GM19240 (cell line): ENCODE measurements around the gene TLE5.
"Not testable (repeated sequence)": the region's sequence is repeated elsewhere in the genome, so short reads cannot be mapped to it uniquely, and the experiment has no call there.

Source experiments
- DNase-seq: peaks from one replicate; pipeline ENCODE4 v3.0.0; 2011; ENCODE audit warnings: low spot score; ENCODE audit not compliant: insufficient read length

TLE5 gene

DNA sequence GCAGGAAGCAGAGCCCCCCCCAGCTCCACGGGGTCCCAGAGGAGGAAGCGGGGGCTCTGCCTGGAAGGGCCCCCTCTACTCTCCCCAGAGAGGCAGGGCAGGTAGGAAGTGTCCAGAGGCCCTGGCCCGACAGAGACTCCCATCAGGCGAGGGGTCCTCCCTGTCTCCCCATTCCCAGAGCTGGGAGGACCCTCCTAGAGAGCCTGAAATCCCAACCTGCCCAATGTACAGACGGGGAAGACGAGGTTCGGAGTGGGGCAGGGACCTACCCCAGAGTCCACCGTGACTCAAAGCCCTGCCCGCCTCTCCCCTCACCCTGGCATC, 34.4 kb downstream of the TLE5 start:
- DNase-seq = no peak

DNA sequence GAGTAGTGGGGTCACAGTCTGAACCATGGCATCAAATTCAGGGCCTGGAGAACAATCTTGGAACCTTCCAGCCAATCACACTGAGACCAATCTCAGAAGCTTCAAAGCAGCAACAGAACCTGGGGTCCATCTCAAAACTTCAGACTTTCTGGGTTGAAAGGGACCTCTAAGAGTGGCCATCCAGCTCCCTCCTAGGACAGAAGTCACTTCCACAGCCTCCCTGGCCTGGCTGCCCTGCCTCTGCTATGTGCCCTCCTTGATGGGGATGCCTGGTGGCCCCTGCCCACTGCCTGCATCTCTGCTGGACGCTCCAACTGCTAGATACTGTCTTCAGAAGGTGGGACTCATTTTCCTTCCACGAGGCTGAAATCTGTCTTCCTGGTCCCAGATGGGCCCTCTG, 35.0 kb downstream of the TLE5 start:
- no peak for DNase-seq

DNA sequence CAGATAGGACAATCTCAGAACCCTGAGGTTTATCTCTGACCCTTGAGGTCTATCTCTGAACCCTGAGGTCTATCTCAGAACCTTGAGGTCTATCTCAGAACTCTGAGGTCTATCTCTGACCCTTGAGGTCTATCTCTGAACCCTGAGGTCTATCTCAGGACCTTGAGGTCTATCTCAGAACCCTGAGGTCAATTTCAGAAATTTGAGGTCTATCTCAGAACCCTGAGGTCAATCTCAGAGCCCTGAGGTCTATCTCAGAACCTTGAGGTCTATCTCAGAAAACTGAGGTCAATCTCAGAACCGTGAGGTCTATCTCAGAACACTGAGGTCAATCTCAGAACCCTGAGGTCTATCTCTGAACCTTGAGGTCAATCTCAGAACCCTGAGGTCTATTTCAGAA, 35.5 kb downstream of the TLE5 start:
- DNase-seq = no peak

DNA sequence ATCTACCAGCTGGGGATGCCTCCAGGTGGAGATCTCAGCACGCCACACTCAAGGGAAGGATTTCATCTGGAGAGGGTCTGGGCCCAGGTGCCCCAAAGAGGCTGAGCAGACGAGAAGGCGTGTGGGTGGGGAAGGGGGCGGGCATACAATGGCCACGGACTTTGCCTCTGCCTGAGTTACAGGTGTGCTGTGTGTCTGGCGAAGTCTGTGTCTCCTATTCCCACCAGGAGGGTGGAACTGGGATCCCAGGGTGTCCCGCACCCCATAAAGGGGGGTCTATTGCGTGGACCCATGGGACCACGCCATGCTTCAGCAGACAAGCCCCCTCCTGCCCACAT, 36.8 kb downstream of the TLE5 start:
- DNase-seq = no peak

DNA sequence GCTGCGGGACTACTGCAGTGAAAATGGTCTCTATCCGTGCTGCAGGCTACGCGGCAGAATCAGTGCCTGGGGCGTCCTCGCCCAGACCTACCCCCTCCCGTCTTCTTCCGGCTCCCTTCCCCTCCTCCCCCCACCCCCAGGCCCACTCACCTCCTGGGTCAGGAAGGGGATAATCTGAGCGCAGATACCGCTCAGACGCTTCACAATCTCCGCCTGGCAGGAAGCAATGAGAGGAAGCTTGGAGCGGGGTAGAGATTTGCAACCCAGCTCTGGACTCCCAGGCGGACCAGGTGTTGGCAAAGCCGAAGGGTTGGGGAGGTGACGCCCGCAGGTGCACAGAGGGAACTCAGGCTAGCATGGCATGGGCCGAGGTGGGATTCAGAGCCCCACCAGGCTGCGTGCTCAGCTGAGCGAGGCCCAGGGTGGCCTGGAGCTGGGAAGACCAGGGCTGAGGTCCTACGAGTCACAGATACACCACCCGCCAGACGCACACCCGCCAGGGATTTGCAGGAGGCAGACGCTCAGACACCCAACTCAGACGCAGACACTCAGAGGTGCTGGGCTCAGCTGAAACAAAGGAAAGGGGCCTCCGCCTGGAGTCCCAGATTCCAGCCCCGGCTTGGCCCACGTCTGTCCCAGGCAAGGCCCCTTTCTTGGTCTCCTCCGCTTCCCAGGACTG, 37.3 kb downstream of the TLE5 start:
- DNase-seq = no peak

DNA sequence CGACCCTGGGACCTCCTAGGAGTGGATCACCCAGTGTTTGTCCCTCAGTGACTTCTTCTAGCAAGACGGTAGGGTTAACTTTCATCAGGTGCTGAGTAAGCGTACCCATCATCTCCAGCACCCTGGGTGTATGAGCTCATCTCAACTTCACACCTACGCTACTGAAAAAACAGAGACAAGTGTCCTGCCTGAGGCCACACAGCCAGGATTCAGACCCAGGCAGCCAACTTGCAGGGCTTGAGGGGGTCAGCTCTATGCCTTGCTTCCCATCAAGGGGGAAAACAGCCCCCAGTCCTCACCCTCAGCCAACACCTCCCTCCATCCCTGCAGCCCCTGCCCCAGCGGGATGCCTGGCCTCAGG, 37.8 kb downstream of the TLE5 start:
- DNase-seq = no peak

DNA sequence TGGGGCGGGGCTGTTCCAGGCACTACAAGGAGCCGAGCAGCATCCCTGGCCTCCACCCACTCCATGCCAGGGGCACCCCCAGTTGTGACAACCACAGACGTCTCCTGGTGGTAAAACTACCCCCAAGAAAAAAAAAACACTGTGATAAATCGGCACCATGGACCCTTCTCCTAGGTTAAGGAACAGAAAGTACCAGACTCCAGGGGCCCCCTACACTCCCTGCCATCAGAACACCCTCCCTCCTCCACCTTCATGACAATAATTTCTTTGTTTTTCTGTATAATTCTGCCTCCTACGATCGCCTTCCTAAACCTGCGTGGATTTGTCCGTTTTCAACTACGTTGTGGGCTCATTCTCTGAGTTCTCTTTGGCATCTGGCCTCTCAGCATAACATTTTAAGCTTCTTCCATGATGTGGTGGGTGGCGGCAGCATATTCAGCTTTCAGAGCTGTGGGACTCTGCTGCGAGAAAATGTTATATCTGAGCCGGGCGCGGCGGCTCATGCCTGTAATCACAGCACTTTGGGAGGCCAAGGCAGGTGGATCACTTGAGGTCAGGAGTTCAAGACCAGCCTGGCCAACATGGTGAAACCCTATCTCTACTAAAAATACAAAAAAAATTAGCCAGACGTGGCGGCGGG, 41.9 kb downstream of the TLE5 start:
- DNase-seq = no peak

DNA sequence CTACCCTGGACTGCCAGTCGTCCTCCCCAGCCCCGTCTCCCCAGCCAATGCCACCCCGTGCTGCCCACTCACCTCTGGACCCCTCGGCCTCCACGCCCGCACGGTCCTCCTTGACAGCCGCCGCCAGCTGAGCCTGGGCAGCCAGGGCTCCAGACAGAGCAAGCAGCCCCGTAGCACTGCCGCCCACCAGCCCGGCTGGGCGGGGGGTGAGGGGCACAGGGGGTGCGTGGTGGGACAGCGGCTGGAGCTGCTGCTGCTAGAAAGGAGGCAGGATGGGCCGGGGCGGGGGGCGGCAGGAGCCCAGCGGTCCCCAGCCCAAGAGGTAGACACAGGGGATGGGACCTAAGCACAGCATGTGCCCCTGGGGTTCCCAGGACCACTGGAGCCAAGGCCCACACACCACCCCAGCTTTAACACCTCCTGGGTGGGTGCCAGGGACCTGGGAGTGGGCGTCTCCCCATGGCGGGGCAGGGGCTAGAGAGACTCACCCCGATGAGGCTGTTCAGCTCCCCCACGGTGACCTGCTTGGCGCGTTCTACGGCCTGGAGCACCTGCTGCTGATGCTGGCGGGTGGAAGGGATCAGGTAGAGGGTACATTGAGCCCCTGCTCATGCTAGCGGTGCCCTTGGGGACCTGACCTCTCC, 43.0 kb downstream of the TLE5 start:
- DNase-seq = no peak

DNA sequence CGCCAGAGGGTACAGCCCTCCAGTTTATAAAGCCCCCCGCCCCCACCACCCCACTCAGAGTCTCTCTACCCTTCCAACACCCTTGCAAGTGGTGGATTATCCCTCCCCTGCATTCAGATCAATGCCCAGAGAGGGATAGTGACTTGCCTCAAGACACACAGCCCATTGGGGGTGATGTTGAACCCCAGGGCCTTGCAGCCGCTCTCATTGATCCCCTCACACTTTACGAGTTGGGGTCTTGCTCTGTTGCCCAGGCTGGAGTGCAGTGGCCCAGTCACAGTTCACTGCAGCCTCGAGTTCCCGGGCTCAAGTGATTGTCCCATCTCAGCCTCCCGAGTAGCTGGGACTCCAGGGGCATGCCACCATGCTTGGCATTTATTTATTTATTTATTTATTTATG, 44.4 kb downstream of the TLE5 start:
- no peak for DNase-seq

DNA sequence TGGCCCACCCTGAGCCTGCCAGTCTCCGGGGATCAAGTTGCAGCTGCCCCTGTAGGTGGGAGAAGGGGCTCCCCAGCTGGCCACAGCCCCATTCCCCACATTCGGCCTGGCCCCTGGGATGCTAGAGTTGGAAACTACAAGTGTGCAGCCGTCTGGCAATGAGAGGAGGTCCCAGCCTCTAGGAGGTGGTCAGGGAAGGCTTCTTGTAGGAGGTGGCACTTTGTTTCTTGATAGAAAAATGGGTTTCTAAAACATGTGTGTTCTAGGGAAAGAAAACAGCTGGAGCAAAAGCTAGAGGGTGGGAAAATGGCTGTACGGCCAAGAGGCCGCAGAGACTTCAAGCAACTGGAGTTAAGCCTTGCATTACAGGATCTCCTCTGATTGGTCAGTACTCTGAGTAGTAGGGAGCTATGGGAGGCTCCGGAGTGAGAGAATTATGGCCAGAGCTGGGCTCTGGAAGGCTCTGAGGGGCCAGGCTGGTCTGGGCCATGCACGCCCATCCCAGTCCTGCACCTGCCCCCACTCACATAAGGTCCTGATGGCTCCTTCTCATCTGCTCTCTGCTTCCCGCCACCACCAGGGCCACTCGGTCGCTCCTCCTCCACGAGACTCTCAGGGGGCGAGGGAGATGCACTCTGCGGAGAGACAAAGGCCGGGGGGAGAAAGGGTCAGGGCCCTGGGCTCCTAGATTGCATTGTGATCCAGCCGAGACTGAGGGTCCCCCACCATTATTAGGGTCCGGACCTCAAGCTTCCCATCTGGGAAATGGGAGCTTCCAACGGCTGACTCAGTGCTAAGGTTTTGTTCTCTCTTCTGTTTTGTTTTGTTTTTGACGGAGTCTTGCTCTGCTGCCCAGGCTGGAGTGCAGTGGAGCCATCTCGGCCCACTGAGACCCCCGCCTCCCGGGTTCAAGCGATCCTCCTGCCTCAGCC, 46.9 kb downstream of the TLE5 start:
- no peak for DNase-seq

DNA sequence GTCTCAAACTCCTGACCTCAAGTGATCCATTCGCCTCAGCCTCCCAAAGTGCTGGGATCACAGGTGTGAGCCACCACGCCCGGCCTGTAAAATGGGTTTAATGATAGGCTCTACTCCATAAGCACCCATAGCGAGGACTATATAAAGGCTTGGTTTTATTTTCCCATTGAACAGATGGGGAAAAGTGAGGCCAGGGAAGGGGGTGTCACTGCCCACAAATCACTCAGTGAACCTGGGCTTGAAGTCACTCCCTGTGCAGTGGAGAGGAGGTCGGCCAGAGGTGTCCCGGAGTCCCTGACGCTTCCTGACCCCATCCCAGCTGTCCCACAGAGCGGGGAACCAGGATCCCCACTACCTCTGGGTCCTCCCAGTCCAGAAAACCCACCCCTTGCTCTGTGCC, 48.2 kb downstream of the TLE5 start:
- DNase-seq = no peak

DNA sequence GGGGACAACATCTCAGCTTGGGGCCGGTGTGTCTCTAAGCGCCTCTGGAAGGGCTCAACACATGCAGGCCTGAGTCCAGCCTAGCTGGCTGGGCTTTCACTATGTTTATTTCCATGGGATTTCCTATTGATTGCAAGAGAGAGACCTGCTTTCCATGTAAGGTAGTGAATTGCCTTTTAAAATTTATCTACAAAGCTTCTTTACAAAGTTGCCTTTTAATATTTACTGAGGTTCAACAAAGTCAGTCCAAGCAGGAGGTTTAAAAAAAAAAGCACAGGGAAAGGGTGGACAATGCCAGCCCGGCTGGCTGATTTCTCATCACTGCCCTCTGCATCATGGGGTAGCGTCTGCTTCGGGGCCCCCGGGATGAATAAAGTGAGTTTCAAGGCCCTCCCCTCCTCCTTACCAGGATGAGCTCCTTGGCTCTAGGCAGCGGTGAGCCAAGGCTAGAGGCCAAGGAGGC, 49.0 kb downstream of the TLE5 start:
- no peak for DNase-seq

DNA sequence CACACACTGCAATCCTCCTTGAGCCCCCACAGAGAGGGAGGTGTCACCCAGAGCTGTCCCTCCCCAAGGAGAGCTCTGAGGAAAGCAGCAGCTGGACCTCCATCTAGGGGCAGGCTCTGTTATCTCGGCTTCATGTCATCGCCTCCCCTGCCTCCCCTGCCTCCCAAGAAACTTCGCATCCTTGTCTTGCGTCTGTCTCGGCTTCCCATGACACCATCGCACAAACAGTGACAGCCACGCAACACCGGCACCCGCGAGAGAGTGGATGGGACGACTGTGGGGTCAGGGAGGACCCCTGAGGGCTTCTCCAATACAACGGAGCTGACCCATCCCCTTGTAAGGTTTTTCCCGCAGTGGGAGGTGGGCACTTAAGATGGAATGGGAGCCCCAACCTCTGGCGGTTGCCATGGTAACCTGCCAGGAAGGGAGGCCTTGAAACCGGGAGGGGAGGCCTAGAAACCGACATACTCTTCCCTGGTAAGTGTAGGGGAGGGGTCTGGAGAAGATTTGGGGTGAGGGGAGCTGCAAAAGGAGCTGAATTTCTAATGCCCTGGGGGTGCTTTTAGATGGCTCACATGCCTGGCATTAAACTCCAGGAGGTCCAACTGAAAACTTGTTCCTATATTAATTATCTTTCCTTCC, 49.6 kb downstream of the TLE5 start:
- no peak for DNase-seq

DNA sequence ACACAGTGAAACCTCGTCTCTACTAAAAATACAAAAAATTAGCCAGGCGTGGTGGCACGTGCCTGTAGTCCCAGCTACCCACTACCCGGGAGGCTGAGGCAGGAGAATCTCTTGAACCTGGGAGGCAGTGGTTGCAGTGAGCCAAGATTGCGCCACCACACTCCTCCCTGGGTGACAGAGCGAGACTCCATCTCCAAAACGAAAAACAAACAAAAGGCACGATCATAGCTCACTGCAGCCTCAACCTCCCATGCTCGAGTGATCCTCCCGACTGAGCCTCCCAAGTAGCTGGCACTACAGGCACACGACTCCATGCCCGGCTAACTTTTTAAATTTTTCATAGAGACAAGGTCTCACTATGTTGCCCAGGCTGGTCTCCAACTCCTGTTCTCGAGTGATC, 50.2 kb downstream of the TLE5 start:
- not testable (repeated sequence) for DNase-seq

DNA sequence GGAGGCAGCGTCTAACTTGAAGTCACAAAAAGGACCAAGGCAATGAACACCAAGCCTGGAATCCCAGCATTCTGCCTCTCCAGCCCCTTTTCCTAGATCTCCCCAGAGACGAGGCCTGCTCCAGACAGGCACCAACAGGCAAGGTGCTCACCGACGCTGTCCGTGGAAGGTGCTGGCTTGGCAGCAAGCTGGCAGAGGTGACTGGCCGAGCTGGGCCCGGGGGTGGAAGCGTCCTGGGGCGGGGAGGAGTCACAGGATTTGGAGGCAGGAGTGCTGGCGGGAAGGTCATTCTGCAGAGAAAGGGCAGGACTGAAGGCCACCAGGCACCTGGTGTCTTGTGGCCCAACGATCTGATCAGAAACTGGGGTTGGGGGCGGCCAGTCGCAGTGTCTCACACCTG, 51.4 kb downstream of the TLE5 start:
- DNase-seq = no peak

DNA sequence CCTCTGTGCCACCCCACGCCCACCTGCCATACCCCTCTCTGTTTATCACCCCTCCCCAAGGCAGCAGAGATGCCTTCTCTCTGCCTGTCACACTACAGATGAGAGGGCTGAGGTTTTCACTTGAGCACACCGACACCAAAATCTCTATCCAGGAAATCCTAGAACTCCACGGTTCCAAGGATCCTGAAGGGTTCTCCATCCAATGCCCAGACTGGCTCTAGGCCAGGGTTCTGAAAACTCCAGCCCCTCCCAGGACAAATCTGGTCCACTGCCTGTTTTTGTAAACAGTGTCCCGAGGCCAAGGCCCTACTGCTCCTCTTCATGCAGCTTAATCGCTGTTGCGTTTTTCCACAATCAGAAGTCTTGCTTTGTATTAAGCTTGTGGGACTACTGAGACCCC, 53.3 kb downstream of the TLE5 start:
- DNase-seq = no peak

DNA sequence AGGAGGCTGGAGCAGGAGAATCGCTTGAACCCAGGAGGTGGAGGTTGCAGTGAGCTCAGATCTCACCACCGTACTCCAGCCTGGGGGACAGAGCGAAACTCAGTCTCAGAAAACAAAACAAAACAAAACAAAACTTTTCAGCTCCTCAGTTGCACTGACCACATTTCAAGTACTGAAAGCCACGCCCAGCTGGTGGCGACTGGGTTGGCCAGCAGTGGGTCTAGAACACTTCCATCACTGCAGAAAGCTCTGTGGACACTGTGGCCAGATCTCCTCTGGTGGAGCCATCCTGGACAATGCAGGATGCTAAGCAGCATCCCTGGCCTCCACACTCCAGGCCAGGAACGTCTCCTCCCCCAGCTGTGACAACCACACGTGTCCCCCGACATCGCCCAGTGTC, 54.3 kb downstream of the TLE5 start:
- no peak for DNase-seq

DNA sequence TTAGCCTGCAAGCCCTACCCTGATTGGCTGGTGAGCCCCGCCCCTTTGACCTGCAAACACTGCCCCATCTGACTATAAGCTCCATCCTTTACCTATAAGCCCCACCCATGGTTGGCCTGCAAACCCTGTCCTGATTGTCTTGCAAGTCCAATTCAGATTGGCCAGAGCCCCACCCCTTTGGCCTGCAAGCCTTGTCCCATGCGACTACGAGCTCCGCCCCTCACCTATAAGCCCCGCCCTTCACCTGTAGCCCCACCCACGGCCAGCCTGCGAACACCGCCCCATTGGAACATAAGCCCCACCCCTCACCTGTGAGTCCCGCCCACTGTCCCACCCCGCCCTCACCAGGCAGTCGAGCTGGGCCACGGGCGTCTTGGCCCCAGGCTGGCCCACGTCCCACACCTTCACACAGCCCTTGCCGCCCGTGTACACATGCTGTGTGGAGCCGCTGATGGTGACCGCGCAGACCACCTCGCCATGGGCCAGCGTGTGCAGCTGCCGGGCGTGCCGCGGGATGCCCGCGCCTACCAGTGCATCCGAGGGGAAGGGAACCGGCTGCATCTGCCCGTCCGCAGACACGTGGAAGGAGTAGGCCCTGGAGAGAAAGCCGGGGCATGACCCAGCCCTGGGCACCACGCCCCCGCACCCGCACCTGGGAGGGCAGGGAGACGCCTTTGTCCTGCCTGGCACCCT, 56.1 kb downstream of the TLE5 start:
- DNase-seq = no peak

DNA sequence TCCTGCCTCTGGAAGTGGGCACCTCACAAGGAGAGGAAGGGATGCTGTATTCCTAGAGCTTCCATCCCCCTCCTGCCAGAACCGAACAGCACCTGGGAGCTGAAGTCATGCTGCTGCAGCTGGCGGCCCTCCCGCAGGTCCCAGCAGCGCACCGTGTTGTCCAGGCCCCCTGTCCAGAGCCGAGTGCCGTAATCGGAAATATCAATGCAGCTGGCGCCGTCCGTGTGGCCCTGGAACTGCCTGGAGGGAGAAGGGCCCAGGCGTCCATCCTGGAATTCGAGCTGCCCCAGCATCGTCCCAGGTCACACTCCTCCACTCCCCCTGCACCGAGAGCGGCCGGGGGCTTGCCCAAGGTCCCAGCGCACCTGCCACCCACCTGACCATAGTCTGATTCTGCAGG, 57.0 kb downstream of the TLE5 start:
- DNase-seq = no peak

DNA sequence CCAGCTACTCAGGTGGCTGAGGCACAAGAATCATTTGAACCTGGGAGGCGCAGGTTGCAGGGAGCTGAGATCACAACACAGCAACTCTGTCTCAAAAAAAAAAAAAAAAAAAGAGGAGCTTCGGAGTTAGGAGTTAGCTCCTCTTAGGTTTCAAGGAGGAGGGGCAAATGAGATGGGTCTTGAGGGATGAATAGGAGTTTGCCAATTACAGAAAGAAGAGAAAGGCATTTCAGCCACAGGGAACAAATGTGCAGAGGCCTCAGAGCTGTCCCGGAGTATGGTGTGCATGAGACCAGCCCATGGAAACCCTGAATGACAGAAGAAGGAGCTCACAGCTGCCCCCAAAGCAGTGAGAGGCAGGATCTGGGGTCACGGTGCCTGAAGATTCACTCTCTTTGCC, 57.8 kb downstream of the TLE5 start:
- no peak for DNase-seq

DNA sequence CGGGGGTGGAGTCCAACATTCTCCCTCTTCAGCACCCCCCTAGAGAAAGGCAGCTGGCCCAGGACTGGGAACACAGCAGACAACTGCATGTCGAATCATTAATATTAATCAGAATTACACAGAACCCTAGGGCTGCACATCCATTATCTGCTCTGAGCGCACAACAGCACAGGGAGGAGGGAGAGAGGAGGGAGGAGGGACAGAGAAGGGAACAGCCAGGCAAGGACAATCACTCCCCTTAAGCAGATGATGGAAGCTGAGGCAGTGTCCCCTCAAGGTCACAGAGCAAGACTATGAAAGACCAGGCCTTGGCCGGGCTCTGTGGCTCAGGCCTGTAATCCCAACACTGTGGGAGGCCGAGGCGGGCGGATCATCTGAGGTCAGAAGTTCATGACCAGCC, 59.2 kb downstream of the TLE5 start:
- no peak for DNase-seq
